Neural cell (in vitro differentiated cells): ENCODE measurements around the gene ARHGAP4.

Experiments used
- EZH2 ChIP-seq: fragments of 200-600, 300-800 bp; shearing (Covaris generic), sonication (generic); IDR thresholded peaks from 2 replicates; pipeline ENCODE4 v1.6.1; 2014; ENCODE audit warnings: antibody characterized with exemption, low read length, borderline replicate concordance, mild to moderate bottlenecking; ENCODE audit not compliant: insufficient read depth, poor library complexity, severe bottlenecking
- MXI1 ChIP-seq: fragments of 450-650 bp; conservative IDR thresholded peaks from 2 replicates; pipeline ENCODE4 v1.6.1; 2014; ENCODE audit warnings: antibody characterized with exemption, mild to moderate bottlenecking; ENCODE audit not compliant: poor library complexity, severe bottlenecking
- TF ChIP-seq, protein P1 (sequence below): fragments of 450-650 bp; IDR thresholded peaks from 2 replicates; pipeline ENCODE4 v1.5.1; 2014; ENCODE audit warnings: antibody characterized with exemption, mild to moderate bottlenecking, moderate library complexity; ENCODE audit not compliant: poor library complexity, severe bottlenecking

DNA sequence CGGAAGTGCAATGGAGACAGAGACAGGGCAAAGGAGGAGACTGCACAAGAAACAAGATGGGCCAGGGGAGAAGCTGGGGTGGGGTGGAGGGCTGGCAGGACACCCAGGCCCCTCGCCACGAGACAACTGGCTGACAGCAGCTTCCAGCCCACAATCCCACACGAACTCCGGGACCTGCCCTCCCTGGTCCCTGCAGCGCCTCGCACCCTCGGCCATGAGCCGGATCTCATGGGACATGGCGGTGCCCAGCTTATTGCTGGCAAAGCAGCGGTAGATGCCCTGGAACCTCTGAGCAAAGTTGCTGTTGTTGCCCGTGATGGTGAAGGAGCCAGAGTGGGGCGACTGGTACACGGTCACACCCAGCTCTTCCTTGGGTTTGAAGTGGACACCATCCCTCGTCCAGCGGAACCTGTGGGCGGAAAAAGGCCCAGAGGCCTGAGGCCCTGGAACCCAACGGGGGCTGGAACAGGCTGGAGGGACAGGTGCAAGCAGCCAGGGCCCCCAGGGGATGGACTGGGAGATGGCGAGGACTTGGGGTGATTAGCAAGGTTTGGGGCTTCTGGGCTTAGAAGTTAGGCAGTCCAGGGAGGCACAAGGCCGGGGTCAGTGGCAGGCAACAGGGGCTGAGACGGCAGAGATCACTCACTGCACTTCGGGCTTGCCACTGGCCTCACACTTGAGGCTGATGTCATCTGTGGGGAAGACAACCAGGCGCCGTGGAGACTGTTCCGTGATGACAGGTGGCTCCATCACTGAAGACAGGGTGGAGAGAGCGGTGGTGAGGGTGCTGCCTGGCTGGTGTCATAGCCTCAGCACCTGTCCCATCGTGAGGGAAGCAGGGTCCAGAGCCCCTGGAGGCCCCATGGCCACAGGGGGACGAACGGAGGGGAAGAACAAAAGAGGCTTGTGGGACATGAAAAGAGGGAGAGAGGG is 53.9 kb downstream of the ARHGAP4 start:
- TF ChIP-seq, protein P1, sequence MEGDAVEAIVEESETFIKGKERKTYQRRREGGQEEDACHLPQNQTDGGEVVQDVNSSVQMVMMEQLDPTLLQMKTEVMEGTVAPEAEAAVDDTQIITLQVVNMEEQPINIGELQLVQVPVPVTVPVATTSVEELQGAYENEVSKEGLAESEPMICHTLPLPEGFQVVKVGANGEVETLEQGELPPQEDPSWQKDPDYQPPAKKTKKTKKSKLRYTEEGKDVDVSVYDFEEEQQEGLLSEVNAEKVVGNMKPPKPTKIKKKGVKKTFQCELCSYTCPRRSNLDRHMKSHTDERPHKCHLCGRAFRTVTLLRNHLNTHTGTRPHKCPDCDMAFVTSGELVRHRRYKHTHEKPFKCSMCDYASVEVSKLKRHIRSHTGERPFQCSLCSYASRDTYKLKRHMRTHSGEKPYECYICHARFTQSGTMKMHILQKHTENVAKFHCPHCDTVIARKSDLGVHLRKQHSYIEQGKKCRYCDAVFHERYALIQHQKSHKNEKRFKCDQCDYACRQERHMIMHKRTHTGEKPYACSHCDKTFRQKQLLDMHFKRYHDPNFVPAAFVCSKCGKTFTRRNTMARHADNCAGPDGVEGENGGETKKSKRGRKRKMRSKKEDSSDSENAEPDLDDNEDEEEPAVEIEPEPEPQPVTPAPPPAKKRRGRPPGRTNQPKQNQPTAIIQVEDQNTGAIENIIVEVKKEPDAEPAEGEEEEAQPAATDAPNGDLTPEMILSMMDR, result no peak
- TF ChIP-seq MXI1, result no peak
- TF ChIP-seq EZH2, result no peak
